GM12873 (cell line): ENCODE results near the gene PCCA.

ENCODE experiments used
- CTCF ChIP-seq: IDR thresholded peaks from 2 replicates; pipeline ENCODE4 v1.5.1; 2012; ENCODE audit warnings: low read depth, mild to moderate bottlenecking, moderate library complexity, low read length, control low read depth; ENCODE audit not compliant: insufficient read depth; ENCODE audit errors: missing control alignments

Gene PCCA

GRCh38 chr13:100357764-100358163 is 268.9 kb downstream of the PCCA start:
- TF ChIP-seq CTCF: no peak

GRCh38 chr13:100361504-100361903 is 272.6 kb downstream of the PCCA start:
- no peak for TF ChIP-seq CTCF

GRCh38 chr13:100362371-100362770 is 273.5 kb downstream of the PCCA start:
- no peak for TF ChIP-seq CTCF

- no peak for TF ChIP-seq CTCF
Measured at GRCh38 chr13:100362781-100363180, 273.9 kb downstream of the PCCA start.

- no peak for TF ChIP-seq CTCF
Measured at GRCh38 chr13:100363285-100363711, 274.4 kb downstream of the PCCA start.

GRCh38 chr13:100363874-100364273 is 275.0 kb downstream of the PCCA start:
- no peak for TF ChIP-seq CTCF

- TF ChIP-seq CTCF: no peak
Measured at GRCh38 chr13:100364591-100364990, 275.7 kb downstream of the PCCA start.

GRCh38 chr13:100365680-100366079 is 276.8 kb downstream of the PCCA start:
- TF ChIP-seq CTCF: no peak
